SK-N-SH treated with all-trans-retinoic acid at 6 μM for 48 hours (cell line): ENCODE measurements around the gene SPEF1.

Source experiments
- ARNTL ChIP-seq: fragments of 450-650 bp; formaldehyde crosslinking; IDR thresholded peaks from 2 replicates; pipeline ENCODE4 v1.5.0; 2020; ENCODE audit warnings: low read depth, mild to moderate bottlenecking, moderate library complexity, borderline replicate concordance
- BACH2 ChIP-seq: fragments of 250-450 bp; sonication (Bioruptor Pico); IDR thresholded peaks from 2 replicates; pipeline ENCODE4 v1.9.0; 2021; ENCODE audit warnings: mild to moderate bottlenecking, borderline replicate concordance
- ESRRG ChIP-seq: fragments of 250-450 bp; sonication (Bioruptor Pico); IDR thresholded peaks from 2 replicates; pipeline ENCODE4 v1.6.1; 2021; ENCODE audit warnings: mild to moderate bottlenecking
- ISL1 ChIP-seq: fragments of 250-450 bp; sonication (Bioruptor Pico); IDR thresholded peaks from 2 replicates; pipeline ENCODE4 v2.1.2; 2022; ENCODE audit warnings: mild to moderate bottlenecking, moderate library complexity
- OSR1 ChIP-seq: fragments of 250-450 bp; sonication (Bioruptor Pico); IDR thresholded peaks from 2 replicates; pipeline ENCODE4 v1.8.0; 2022; ENCODE audit warnings: moderate library complexity, mild to moderate bottlenecking, inconsistent platforms
- PATZ1 ChIP-seq: fragments of 250-450 bp; sonication (Bioruptor Pico); IDR thresholded peaks from 2 replicates; pipeline ENCODE4 v1.8.0; 2020; ENCODE audit warnings: mild to moderate bottlenecking, moderate library complexity, borderline replicate concordance
- POU6F1 ChIP-seq: fragments of 250-450 bp; sonication (Bioruptor Pico); IDR thresholded peaks from 2 replicates; pipeline ENCODE4 v1.8.0; 2021; ENCODE audit warnings: low read depth, mild to moderate bottlenecking, moderate library complexity, borderline replicate concordance
- TCF4 ChIP-seq: fragments of 250-450 bp; sonication (Bioruptor Pico); IDR thresholded peaks from 2 replicates; pipeline ENCODE4 v1.8.0; 2021; ENCODE audit warnings: mild to moderate bottlenecking, moderate library complexity, borderline replicate concordance
- TOX ChIP-seq: fragments of 250-450 bp; sonication (Bioruptor Pico); IDR thresholded peaks from 2 replicates; pipeline ENCODE4 v1.8.0; 2021; ENCODE audit warnings: mild to moderate bottlenecking, moderate library complexity, borderline replicate concordance
- TSHZ2 ChIP-seq: fragments of 250-450 bp; sonication (Bioruptor Pico); IDR thresholded peaks from 2 replicates; pipeline ENCODE4 v1.5.0; 2020; ENCODE audit warnings: mild to moderate bottlenecking, moderate library complexity
- ZC3H10 ChIP-seq: fragments of 250-450 bp; sonication (Bioruptor Pico); IDR thresholded peaks from 2 replicates; pipeline ENCODE4 v1.5.1; 2021; ENCODE audit warnings: mild to moderate bottlenecking, moderate library complexity
- ZFP3 ChIP-seq: fragments of 250-450 bp; sonication (Bioruptor Pico); IDR thresholded peaks from 2 replicates; pipeline ENCODE4 v1.5.0; 2020; ENCODE audit warnings: mild to moderate bottlenecking, moderate library complexity
- ZFP30 ChIP-seq: fragments of 450-650 bp; formaldehyde crosslinking; IDR thresholded peaks from 2 replicates; pipeline ENCODE4 v1.5.0; 2022; ENCODE audit warnings: mild to moderate bottlenecking, moderate library complexity

GRCh38 chr20:3735768-3736167, 45.5 kb downstream of the SPEF1 start:
- TF ChIP-seq ZFP3 (CRISPR knock-in tag) (no peak), ZC3H10 (no peak), POU6F1 (CRISPR knock-in tag) (no peak), ZFP30 (CRISPR knock-in tag) (no peak), TOX (no peak), PATZ1 (CRISPR knock-in tag) (no peak), ISL1 (CRISPR knock-in tag) (no peak), ESRRG (CRISPR knock-in tag) (no peak), TCF4 (CRISPR knock-in tag) (no peak), TSHZ2 (CRISPR knock-in tag) (no peak), ARNTL (CRISPR knock-in tag) (no peak), OSR1 (CRISPR knock-in tag) (no peak), BACH2 (CRISPR knock-in tag) (no peak)
